ENCODE results near the gene ITGB1BP1. TPM values are rescaled to one million over a fixed set of nuclear protein-coding genes. Genes with fewer than 3 reads are reported as not detected.

Gene ITGB1BP1
- 10 to 100 TPM; 52.7 to 56.0 TPM for total RNA-seq
- polyA plus RNA-seq (ENCODE audit: insufficient read length in 2 of 2), result 100 to 1,000 TPM; 133 to 148 TPM
- long read RNA-seq, donor 1, full-length matches to known transcripts, result 36 of 43 reads
- long read RNA-seq, donor 1, partial matches to known transcripts, result 7 of 43 reads
- long read RNA-seq, donor 1, other reads (novel, unspliced or antisense), result 0 of 43 reads
- long read RNA-seq, donor 2, full-length matches to known transcripts, result 3 of 3 reads
- long read RNA-seq, donor 2, partial matches to known transcripts, result 0 of 3 reads
- long read RNA-seq, donor 2, other reads (novel, unspliced or antisense), result 0 of 3 reads
- long read RNA-seq, donor 3, full-length matches to known transcripts, result 14 of 19 reads
- long read RNA-seq, donor 3, partial matches to known transcripts, result 5 of 19 reads
- long read RNA-seq, donor 3, other reads (novel, unspliced or antisense), result 0 of 19 reads
- long read RNA-seq, donor 4, full-length matches to known transcripts, result 27 of 36 reads
- long read RNA-seq, donor 4, partial matches to known transcripts, result 9 of 36 reads
- long read RNA-seq, donor 4, other reads (novel, unspliced or antisense), result 0 of 36 reads

DNA sequence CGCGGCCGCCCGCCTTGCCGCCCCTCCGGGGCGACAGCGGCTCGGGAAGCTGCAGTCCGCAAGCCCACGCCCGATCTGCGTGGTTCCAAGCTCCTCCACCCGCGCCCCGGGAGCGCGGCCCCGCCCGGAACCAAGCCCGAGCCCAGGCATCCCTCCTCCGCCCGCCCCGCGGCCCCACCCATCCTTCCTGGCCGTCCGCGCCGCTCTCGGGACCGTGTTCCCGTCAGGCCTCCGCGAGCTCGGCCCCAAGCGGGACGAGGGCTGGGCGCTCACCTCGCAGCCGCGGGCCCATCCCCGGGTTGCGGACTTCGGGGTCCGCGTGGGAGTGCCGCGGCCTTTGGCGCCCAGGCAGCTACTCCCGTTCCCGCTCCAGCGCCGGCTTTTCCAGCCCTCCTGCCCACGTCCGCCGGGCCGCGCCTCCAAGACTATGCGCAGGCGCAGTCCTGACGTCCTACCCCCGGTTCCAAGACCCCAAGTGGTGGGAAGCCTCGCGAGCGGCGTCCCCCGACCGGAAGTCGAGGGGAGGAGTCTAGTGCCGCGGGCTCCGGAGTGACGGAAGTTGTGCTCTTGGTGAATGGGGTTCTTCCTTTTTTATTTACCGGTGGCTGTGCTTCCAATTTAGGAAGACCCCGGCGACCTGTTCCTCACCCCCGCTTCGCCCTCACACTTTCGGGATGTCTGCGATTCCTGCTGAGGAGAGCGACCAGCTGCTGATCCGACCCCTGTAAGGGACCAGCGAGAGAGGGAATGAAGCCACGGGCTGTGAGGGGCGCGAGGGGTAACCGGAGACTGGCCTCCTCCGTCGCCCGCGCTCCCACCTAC, at the start of gene ITGB1BP1, which contains the start of gene CPSF3:
Gene ITGB1BP1 (minus strand): TSS at position 429 of the 822 bp plus-strand sequence. CDS start 4,831 bp downstream, outside the sequence.
Gene CPSF3 (plus strand): TSS at position 555 of the 822 bp plus-strand sequence. CDS start 120 bp downstream, at position 675.
- no peaks in the 10 kb centered on the region for H3K27me3 ChIP-seq (ENCODE audit: control insufficient read depth, insufficient read depth, low read length)
- no peaks in the 10 kb centered on the region for H3K9me3 ChIP-seq (ENCODE audit: control insufficient read depth, insufficient read depth, low read length)
- WGBS (ENCODE audit: insufficient coverage), result 0% methylated on average over 87 of the region's 91 CpGs
- DNase-seq (ENCODE audit: low read depth in 4 of 6, low spot score in 6 of 6), result peak; percentile 94 to 99 (median 98)
- peak within 1 kb of the TSS; percentile 87 for H3K4me3 ChIP-seq (ENCODE audit: low read depth, low read length)
- no peaks in the 10 kb centered on the region for H3K36me3 ChIP-seq (ENCODE audit: control insufficient read depth, insufficient read depth, low read length)
- peaks cover 24% of the 10 kb centered on the region for H3K4me1 ChIP-seq (ENCODE audit: control insufficient read depth, insufficient read depth, low read length)
- peak within 1 kb of the TSS; percentile 85 for H3K27ac ChIP-seq (ENCODE audit: low read depth, low read length)

GRCh38 chr2:9472511-9472910, 49.2 kb upstream of the ITGB1BP1 start:
- Histone ChIP-seq H3K9me3 (ENCODE audit: control insufficient read depth, insufficient read depth, low read length) (no peaks in the 10 kb centered on the region), H3K36me3 (ENCODE audit: control insufficient read depth, insufficient read depth, low read length) (peaks cover 27% of the 10 kb centered on the region), H3K4me3 (ENCODE audit: low read depth, low read length) (no peak overlapping the region), H3K27ac (ENCODE audit: low read depth, low read length) (no peak overlapping the region), H3K27me3 (ENCODE audit: control insufficient read depth, insufficient read depth, low read length) (no peaks in the 10 kb centered on the region), H3K4me1 (ENCODE audit: control insufficient read depth, insufficient read depth, low read length) (peaks cover 18% of the 10 kb centered on the region)
- no peak for DNase-seq (ENCODE audit: low read depth in 4 of 6, low spot score in 6 of 6)
- WGBS (ENCODE audit: insufficient coverage), result no CpG with 5 or more reads among the region's 9 CpGs

- no CpG with 5 or more reads among the region's 5 CpGs for WGBS (ENCODE audit: insufficient coverage)
- peak in 1 of 6 donors; percentile 82 for DNase-seq (ENCODE audit: low read depth in 4 of 6, low spot score in 6 of 6)
- Histone ChIP-seq H3K4me3 (ENCODE audit: low read depth, low read length) (no peak overlapping the region), H3K27ac (ENCODE audit: low read depth, low read length) (no peak overlapping the region), H3K4me1 (ENCODE audit: control insufficient read depth, insufficient read depth, low read length) (peaks cover 18% of the 10 kb centered on the region), H3K27me3 (ENCODE audit: control insufficient read depth, insufficient read depth, low read length) (no peaks in the 10 kb centered on the region), H3K9me3 (ENCODE audit: control insufficient read depth, insufficient read depth, low read length) (no peaks in the 10 kb centered on the region), H3K36me3 (ENCODE audit: control insufficient read depth, insufficient read depth, low read length) (peaks cover 23% of the 10 kb centered on the region)
Observed at GRCh38 chr2:9471206-9471605, 47.9 kb upstream of the ITGB1BP1 start.

- Histone ChIP-seq H3K36me3 (ENCODE audit: control insufficient read depth, insufficient read depth, low read length) (peaks cover 33% of the 10 kb centered on the region), H3K27me3 (ENCODE audit: control insufficient read depth, insufficient read depth, low read length) (no peaks in the 10 kb centered on the region), H3K27ac (ENCODE audit: low read depth, low read length) (no peak overlapping the region), H3K4me3 (ENCODE audit: low read depth, low read length) (no peak overlapping the region), H3K9me3 (ENCODE audit: control insufficient read depth, insufficient read depth, low read length) (no peaks in the 10 kb centered on the region), H3K4me1 (ENCODE audit: control insufficient read depth, insufficient read depth, low read length) (no peaks in the 10 kb centered on the region)
- no peak for DNase-seq (ENCODE audit: low read depth in 4 of 6, low spot score in 6 of 6)
- 100% methylated on average over 4 of the region's 10 CpGs for WGBS (ENCODE audit: insufficient coverage)
Observed at GRCh38 chr2:9467687-9468086, 44.4 kb upstream of the ITGB1BP1 start.

GRCh38 chr2:9466147-9466683, 42.9 kb upstream of the ITGB1BP1 start:
- no peaks in the 10 kb centered on the region for H3K27me3 ChIP-seq (ENCODE audit: control insufficient read depth, insufficient read depth, low read length)
- no peak for DNase-seq (ENCODE audit: low read depth in 4 of 6, low spot score in 6 of 6)
- H3K4me3 ChIP-seq (ENCODE audit: low read depth, low read length), result no peak overlapping the region
- no peaks in the 10 kb centered on the region for H3K4me1 ChIP-seq (ENCODE audit: control insufficient read depth, insufficient read depth, low read length)
- 97% methylated on average over 45 of the region's 46 CpGs for WGBS (ENCODE audit: insufficient coverage)
- peaks cover 41% of the 10 kb centered on the region for H3K36me3 ChIP-seq (ENCODE audit: control insufficient read depth, insufficient read depth, low read length)
- no peaks in the 10 kb centered on the region for H3K9me3 ChIP-seq (ENCODE audit: control insufficient read depth, insufficient read depth, low read length)
- no peak overlapping the region for H3K27ac ChIP-seq (ENCODE audit: low read depth, low read length)

DNA sequence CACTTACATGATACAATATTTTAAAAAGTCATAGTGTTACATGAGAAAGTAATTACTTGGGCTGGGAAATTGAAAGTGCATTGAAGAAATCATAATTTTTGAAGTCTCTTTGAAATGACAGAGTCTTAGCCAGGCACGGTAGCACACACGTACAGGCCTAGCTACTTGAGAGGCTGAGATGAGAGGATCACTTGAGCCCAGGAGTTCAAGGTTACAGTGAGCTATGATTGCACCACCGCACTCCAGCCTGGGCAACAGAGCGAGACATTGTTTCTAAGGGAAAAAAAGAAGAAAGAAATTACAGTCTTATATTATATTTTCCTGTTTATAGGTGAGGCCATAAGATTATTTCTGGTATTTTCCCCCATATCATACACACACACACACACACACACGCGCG, 41.8 kb upstream of the ITGB1BP1 start:
- H3K36me3 ChIP-seq (ENCODE audit: control insufficient read depth, insufficient read depth, low read length), result peaks cover 37% of the 10 kb centered on the region
- 100% methylated on average over 2 of the region's 7 CpGs for WGBS (ENCODE audit: insufficient coverage)

DNA sequence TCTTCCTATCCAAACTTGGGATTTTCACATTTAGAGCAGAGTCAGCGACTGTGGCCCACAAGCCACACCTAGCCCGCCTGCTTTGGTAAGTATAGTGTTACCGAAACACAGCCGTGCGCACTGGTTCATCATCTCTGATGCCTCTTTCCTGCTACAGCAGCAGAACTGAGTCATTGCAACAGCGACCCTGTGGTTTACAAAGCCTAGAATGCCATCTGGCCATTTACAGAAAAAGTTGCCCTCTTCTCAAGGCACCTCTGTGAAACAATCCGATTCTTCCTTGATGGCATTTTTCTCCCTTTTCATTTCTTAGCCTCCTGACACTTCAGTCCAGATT, 40.3 kb upstream of the ITGB1BP1 start:
- no peaks in the 10 kb centered on the region for H3K27me3 ChIP-seq (ENCODE audit: control insufficient read depth, insufficient read depth, low read length)
- H3K9me3 ChIP-seq (ENCODE audit: control insufficient read depth, insufficient read depth, low read length), result no peaks in the 10 kb centered on the region
- no peak for DNase-seq (ENCODE audit: low read depth in 4 of 6, low spot score in 6 of 6)
- no peak overlapping the region for H3K27ac ChIP-seq (ENCODE audit: low read depth, low read length)
- H3K4me1 ChIP-seq (ENCODE audit: control insufficient read depth, insufficient read depth, low read length), result no peaks in the 10 kb centered on the region
- peaks cover 39% of the 10 kb centered on the region for H3K36me3 ChIP-seq (ENCODE audit: control insufficient read depth, insufficient read depth, low read length)
- WGBS (ENCODE audit: insufficient coverage), result 93% methylated on average over 6 of the region's 7 CpGs
- no peak overlapping the region for H3K4me3 ChIP-seq (ENCODE audit: low read depth, low read length)

More for the DNA sequence above, 41.8 kb upstream of the ITGB1BP1 start:
- no peak overlapping the region for H3K4me3 ChIP-seq (ENCODE audit: low read depth, low read length)
- H3K27me3 ChIP-seq (ENCODE audit: control insufficient read depth, insufficient read depth, low read length), result no peaks in the 10 kb centered on the region
- H3K27ac ChIP-seq (ENCODE audit: low read depth, low read length), result no peak overlapping the region
- no peaks in the 10 kb centered on the region for H3K4me1 ChIP-seq (ENCODE audit: control insufficient read depth, insufficient read depth, low read length)
- H3K9me3 ChIP-seq (ENCODE audit: control insufficient read depth, insufficient read depth, low read length), result no peaks in the 10 kb centered on the region
- DNase-seq (ENCODE audit: low read depth in 4 of 6, low spot score in 6 of 6), result no peak

- 84% methylated on average over 5 of the region's 6 CpGs for WGBS (ENCODE audit: insufficient coverage)
- H3K9me3 ChIP-seq (ENCODE audit: control insufficient read depth, insufficient read depth, low read length), result no peaks in the 10 kb centered on the region
- no peaks in the 10 kb centered on the region for H3K4me1 ChIP-seq (ENCODE audit: control insufficient read depth, insufficient read depth, low read length)
- H3K27ac ChIP-seq (ENCODE audit: low read depth, low read length), result no peak overlapping the region
- peak in 1 of 6 donors; percentile 62 for DNase-seq (ENCODE audit: low read depth in 4 of 6, low spot score in 6 of 6)
- H3K27me3 ChIP-seq (ENCODE audit: control insufficient read depth, insufficient read depth, low read length), result no peaks in the 10 kb centered on the region
- H3K36me3 ChIP-seq (ENCODE audit: control insufficient read depth, insufficient read depth, low read length), result peaks cover 36% of the 10 kb centered on the region
- no peak overlapping the region for H3K4me3 ChIP-seq (ENCODE audit: low read depth, low read length)
Observed at GRCh38 chr2:9462886-9463697, 39.8 kb upstream of the ITGB1BP1 start.

DNA sequence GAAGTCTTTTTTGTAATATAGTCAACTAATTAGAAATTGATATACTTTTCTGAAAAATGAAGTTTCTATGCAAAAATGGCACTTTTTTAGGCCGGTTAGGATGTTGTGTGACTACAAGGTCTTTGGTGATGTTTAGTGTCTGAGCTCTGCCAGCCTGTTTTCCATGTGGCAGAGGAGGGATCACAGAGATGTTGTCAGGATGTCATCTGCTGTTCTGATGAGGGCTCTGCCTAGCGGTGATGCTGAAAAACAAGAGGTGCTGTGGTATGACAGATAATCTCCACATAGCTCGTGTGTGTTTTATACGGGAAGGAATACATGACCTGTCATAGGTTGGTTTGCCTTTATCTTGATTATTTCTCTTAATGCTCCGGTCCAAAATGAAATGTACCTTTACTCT, 39.0 kb upstream of the ITGB1BP1 start:
- no peak overlapping the region for H3K27ac ChIP-seq (ENCODE audit: low read depth, low read length)
- no peaks in the 10 kb centered on the region for H3K4me1 ChIP-seq (ENCODE audit: control insufficient read depth, insufficient read depth, low read length)
- H3K36me3 ChIP-seq (ENCODE audit: control insufficient read depth, insufficient read depth, low read length), result peaks cover 38% of the 10 kb centered on the region
- peak in 1 of 6 donors; percentile 51 for DNase-seq (ENCODE audit: low read depth in 4 of 6, low spot score in 6 of 6)
- 75% methylated on average over 2 of the region's 5 CpGs for WGBS (ENCODE audit: insufficient coverage)
- H3K27me3 ChIP-seq (ENCODE audit: control insufficient read depth, insufficient read depth, low read length), result no peaks in the 10 kb centered on the region
- H3K9me3 ChIP-seq (ENCODE audit: control insufficient read depth, insufficient read depth, low read length), result no peaks in the 10 kb centered on the region
- no peak overlapping the region for H3K4me3 ChIP-seq (ENCODE audit: low read depth, low read length)

Data from spinal cord (tissue), 10 donors.